Hematopoietic multipotent progenitor cell treated with erythropoietin and hydrocortisone succinate and interleukin-3 and kit ligand, for 15 days (in vitro differentiated cells): Measurements from ENCODE around the gene PURB.
"Not testable (repeated sequence)": the region's sequence is repeated elsewhere in the genome, so short reads cannot be mapped to it uniquely, and the experiment has no call there.

ENCODE experiments used
- DNase-seq: peaks from one replicate; pipeline ENCODE4 v3.0.0-alpha.2; 2015; ENCODE audit warnings: low spot score

The PURB gene

DNA sequence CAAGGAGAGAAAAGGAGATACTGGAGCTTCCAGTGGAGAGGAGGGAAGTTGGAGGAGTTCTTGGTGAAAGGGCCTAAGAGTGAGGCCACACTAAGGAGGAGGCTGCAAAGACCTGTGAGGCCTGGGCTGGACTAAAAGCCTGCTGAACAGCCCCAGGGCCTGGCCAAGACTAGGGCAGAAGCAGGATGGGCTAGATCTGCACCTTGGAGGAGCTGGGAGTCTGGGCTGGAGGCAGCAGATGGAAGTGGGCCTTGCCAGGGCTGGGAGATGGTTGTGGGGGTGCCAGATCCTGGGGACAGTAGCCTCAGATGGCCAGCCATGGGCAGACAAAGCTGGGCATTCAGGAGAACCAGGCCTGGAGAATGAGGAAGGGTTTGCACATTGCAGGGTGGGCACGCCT, 6.5 kb upstream of the PURB start:
- DNase-seq, result no peak

DNA sequence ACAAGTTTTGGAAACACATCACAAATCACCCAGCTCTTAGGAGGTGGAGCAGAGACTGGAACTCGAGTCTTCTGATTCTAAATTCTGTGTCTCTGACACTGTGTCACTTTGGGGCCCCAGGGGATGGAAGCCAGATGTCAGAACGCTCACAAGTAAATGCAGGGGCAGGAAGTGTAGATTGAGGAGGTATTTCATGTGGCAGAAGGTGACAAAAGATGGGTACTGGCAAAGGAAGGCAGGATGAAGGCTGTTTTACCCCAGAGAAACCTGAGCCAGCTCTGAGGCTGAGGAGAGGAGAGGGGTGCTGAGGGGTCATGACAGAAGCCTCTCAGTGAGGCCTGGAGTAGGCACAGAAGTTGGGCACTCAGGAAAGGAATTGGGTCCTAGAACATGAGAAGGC, 6.0 kb upstream of the PURB start:
- no peak for DNase-seq

DNA sequence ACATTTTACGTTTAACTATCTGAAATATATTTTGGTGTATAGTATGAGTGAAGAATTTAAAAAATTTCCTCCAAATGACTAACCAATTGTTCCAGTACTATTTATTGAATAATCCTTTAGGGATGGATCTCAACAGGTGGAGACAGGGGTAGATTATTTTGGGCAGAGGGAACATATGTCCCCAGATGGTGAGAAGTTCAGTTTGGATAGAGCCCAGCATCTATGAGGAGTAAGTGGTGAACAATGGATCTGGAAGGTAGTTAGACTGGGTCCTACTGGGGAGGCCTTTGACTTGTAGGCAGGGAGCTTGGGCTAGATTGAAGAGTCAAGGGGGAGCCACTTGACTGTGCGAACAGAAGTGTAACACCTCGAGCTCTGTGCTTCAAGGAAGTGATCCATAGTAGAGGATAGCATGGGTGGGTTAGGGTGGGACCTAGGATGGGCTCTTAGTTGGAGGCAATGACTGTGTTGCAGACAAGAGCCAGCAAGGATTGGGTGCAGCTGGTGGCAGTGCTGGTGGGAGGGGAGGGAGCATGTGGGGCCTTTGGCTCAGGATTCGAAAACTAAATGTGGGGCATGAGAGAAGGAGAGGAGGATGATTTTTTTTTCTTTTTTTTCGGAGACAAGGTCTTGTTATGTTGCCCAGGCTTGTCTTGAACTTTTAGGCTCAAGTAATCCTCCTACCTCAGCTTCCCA, 3.9 kb upstream of the PURB start:
- DNase-seq, result no peak

DNA sequence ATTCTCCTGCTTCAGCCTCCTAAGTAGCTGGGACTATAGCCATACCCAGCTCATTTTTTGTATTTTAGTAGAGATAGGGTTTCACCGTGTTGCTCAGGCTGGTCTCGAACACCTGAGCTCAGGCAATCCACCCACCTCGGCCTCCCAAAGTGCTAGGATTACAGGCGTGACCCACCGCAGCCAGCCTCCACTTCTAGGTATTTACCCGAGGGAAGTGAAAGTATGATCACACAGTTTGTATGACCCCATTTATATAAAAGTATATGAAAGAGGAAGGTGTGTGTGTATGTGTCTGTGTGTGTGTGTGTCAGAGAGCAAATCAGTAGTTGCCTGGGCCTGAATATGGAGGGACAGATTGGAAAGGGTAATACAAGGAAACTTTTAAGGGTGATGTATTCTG, 2.0 kb upstream of the PURB start:
- no peak for DNase-seq

DNA sequence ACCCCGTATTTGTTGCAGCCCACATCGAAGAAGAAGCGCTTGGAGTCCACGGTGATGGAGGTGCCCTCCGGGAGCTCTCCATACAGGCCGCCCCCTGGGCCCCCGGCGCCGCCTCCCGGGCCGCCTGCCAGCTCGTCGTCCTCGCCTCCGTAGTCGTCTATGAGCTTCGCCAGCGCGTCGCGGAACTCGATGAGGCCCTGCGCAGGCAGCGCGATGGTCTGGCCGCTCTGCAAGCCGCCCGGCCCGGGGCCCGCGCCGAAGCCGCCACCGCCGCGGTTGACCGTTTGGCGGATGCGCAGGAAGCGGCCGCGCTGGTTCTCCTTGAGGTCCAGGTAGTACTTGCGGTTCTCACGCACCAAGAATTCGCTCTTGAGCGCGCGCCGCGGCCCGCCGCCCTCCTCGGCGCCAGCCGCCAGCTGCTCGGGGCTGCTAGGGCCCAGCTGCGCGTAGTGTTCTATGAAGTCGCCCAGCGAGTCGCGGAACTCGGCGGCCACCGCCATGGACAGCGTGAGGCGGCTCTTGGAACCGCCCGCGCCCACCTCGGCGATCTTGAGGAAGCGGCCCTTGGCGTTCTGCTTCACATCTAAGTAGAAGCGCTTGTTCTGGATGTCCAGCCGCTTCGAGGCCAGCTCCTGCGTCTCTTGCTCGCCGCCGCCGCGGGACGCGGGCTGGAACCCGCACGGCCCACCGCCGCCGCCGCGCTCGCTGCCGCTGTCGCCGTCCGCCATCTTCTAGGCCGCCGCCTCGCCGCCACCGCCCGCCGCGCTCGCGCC, 523 bp downstream of the PURB start:
- peak; percentile 69 for DNase-seq

DNA sequence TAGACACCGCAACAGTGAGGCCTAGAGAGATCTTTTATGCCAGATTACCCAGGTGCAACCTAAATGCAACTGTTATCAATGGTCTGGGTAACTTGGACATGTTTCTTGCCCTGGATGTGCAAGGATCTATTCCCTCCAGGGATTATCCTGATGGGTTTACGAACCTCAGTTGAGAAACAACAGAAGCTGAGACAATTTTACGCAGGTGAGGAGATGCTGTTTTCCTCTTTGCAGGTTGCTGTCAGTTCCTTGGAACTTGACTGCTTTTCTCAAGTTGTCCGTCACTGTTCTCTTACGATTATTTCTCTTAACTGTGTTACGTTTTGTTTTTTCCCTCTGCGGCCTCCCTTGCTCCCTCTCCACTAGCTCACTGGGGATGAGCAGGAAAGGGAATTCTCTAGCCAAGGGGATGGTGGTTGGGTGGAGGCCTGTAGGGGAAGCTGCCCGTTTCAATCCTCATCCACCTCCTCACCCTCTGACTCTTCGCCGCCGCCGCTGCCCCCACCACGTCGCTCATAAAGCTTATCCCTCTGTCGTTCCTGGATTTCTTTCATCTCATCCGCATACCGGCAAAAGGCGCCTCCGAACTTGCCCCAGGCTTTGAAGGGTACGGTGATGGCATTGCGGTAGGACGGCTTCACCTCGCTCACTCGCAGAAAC, 1.2 kb downstream of the PURB start:
- no peak for DNase-seq

DNA sequence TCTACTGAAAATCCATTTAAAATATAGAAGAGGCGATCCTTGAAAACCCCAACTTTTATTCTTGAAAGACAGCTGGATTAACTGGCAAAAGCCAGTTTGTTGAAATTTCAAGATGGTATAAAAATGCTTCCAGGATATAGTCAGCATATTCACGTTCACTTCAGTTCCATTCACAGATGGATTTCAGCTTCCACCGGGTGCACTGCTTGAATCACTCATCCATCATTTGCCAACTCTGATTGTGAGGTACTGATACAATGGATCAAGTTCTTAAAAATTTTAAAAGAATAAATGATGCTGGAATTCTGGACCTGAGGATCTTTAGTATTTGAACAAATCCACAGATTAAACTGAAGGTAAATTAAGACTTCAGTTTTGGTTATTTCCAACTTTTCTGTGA, 2.4 kb downstream of the PURB start:
- DNase-seq, result no peak

DNA sequence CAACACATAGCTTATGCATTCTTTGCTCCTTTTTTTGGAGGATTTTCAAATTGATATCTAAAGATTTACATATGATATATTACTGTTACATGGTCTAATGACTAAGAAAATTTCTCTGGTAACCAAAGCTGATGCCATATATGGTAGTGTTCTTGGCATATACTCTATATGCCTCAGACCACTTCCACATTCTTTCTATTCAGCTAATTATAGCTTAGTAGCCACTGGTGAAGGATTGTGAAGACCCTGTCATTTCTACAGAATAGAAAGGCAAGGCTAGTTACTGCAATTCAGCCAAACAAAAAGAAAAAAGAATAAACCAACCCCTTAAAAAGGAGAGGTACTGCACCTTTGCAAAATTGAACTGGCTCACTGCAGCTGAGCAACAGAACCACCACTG, 3.7 kb downstream of the PURB start:
- DNase-seq, result no peak

DNA sequence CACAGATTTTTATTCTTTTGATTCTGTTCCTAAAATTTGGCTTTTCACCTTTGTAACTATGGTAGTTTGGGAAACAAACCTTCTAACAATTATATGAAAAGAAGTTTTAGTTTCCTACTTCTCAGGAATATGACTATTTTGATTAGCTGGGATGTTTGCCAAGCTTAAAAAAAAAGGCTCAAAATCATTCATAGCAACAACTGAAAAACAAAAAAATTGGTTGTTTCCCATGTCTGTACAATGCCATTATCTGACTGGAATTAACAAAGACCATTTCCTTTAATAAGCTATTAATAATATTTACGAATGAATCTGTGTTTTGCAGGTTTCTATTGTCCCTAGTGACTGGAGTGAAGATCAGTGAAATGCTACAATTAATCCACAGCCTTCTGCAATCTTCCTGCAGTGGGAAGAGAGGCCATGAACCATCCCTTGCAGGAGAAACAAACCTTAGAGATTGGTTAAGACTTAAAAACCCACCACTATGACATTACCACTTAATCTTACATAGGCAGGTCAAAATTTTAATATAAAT, 4.2 kb downstream of the PURB start:
- DNase-seq, result no peak

DNA sequence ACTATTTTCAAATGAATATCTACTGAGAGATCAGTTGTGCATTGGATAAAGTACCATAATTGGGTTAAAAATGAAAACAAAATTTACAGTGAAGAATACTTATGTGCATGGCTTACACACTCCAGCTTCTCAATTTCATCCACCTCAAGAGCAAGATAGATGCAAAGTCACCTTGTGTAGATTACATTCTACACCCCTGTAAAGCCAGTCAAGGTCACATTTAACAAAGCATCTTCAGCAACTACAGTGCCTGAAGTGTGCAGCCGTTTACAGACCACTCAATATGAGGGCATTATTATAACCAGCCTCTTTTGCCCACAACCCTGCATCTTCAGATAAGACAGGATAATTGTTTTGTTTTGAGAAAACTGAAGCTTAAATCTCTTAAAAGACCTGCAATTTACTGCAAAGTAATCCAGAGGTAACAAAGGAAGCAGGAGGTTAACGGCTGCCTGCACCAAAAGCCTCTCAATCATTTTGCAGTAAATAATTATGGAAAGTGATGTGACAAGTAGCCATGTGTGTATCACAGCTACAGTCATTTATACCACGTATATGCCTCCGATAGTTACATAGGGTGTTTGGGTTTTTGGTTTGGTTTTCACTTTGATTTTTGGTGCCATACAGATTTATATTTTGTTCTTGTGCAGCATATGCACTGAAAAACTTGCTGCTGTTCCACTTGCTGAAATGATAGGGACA, 4.9 kb downstream of the PURB start:
- DNase-seq, result no peak

DNA sequence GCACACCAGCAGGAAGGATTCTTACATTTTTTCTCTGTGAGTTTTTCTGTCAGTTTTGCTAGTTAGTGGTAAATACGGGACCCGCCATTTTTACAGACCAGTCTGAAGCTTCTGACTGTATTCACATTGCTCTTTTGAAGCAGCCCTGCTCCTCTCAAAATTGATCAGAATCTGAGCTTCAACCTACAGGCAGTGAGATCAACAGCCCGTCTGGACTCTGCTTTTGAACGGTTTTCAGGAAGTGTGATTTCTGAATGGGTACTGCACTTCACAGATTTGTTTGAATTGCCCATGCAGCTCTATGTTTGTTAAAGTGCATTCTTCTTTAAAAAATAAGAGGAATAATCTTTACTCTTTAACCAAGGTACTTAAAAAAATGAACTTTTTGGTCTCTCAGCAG, 8.9 kb downstream of the PURB start:
- DNase-seq, result no peak

DNA sequence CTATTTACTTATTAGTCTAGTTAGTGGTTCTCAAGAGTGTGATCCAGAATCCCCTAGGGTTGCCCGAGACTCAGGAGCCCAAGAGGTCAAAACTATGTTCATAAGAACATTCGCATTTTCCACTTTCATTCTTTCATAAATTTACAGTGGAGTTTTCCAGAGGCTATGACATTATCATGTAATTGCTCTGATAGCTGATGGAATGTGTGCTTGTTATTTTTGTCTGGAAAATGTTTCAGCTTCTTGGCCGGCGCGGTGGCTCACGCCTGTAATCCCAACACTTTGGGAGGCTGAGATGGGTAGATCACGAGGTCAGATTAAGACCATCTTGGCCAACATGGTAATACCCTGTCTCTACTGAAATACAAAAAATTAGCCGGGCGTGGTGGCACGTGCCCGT, 10.1 kb downstream of the PURB start:
- no peak for DNase-seq

DNA sequence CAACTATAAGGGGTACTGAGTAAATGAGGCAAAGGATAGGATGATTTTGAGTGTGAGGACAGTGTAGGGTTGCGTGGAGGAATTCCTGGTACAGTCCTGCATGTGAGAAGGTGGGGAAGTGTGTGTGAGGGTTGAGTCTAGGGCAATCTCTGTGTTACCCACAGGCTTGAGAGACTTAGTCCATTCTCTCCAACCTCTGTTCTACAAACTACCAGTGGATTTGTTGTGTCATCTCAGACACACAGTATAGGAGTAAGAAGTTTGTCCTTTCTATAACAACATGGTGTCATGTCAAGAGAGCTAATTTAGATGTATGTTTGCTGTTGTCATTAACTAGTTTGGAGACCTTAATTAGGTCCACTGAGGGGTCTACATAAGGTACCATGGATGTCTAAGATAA, 12.5 kb downstream of the PURB start:
- no peak for DNase-seq

DNA sequence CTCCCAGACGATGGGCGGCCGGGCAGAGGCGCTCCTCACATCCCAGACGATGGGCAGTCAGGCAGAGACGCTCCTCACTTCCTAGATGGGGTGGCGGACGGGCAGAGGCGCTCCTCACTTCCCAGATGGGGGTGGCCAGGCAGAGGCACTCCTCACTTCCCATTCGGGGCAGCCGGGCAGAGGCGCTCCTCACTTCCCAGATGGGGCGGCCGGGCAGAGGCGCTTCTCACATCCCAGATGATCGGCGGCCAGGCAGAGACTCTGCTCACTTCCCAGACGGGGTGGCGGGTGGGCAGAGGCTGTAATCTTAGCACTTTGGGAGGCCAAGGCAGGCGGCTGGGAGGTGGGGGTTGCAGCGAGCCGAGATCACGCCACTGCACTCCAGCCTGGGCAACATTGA, 13.4 kb downstream of the PURB start:
- not testable (repeated sequence) for DNase-seq

DNA sequence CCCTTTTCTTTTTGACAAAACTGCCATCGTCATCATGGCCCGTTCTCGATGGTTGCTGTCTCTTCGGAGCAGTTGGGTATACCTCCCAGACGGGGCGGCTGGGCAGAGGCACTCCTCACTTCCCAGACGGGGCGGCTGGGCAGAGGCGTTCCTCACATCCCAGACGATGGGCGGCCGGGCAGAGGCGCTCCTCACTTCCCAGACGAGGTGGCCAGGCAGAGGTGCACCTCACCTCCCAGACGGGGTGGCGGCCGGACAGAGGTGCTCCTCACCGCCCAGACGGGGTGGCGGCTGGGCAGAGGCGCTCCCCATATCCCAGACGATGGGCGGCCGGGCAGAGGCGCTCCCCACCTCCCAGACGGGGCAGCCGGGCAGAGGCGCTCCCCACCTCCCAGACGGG, 14.6 kb downstream of the PURB start:
- DNase-seq, result not testable (repeated sequence)

DNA sequence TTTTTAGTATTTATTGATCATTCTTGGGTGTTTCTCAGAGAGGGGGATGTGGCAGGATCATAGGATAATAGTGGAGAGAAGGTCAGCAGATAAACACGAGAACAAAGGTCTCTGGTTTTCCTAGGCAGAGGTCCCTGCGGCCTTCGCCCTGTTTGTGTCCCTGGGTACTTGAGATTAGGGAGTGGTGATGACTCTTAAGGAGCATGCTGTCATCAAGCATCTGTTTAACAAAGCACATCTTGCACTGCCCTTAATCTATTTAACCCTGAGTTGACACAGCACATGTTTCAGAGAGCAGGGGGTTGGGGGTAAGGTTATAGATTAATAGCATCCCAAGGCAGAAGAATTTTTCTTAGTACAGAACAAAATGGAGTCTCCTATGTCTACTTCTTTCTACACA, 15.0 kb downstream of the PURB start:
- not testable (repeated sequence) for DNase-seq

DNA sequence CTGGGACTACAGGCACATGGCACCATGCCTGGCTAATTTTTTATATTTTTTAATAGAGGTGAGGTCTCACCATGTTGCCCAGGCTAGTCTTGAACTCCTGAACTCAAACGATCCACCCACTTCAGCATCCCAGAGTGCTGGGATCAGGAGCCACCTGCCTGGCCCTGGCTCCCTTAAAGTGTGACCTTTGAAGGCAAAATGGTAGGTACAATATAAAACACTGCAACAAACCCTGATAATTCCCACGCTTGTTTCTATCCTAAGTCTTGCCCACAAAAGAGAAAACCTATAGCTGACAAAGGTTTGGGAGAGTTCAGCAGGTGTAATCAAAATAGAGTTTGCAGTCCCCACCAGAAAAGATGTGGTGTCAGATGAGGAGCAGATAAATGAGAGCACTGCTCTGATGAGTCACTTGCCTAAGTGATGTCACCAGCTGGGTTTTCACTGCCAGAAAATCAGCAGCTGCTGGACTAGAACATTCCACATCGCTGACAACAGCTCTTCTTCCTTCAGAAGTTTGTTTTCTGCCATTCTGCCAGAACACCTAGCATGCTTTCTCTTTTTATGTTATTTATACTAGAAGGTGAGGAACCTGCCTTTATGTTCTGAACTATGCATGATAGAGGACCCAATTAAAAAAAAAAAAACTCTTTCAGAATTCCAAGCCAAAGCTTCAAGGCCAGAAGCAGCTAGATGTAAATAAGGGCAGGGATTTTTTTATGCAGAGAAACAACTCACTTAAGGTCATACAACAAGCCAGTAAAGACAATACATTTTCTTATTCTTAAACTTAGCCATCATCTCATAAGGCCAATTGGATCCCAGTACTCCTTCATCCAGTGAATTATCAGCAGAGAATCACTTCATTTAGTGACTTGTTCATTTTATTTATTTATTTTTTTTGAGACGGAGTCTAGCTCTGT, 18.0 kb downstream of the PURB start:
- DNase-seq, result peak; percentile 46

DNA sequence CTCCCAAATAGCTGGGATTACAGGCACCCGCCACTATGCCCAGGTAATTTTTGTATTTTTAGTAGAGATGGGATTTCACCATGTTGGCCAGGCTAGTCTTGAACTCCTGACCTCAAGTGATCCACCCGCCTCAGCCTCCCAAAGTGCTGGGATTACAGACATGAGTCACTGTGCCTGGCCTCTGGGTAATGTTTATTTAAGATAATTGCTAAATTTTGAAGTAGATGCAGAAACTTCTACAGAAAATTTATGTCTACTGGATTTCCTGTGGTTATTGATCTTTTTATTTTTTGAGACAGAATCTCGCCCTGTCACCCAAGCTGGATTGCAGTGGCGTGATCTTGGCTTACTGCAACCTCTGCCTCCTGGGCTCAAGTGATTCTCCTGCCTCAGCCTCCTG, 23.4 kb downstream of the PURB start:
- DNase-seq, result not testable (repeated sequence)

DNA sequence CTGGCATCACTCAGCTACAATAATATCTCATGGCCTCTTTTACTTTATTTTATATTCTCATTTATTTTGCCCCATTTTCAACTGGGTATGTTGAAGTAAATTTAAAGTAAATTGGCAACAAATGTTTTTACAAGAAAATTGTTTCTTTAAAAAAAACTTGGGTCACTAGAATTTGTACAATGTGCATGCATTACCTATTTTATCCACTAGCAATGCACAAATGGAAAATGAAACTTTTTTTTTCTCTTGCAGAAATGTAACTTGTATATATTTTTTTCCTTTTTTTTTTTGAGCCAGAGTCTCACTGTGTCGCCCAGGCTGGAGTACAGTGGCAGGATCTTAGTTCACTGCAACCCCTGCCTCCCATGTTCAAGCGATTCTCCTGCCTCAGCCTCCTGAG, 27.2 kb downstream of the PURB start:
- no peak for DNase-seq

DNA sequence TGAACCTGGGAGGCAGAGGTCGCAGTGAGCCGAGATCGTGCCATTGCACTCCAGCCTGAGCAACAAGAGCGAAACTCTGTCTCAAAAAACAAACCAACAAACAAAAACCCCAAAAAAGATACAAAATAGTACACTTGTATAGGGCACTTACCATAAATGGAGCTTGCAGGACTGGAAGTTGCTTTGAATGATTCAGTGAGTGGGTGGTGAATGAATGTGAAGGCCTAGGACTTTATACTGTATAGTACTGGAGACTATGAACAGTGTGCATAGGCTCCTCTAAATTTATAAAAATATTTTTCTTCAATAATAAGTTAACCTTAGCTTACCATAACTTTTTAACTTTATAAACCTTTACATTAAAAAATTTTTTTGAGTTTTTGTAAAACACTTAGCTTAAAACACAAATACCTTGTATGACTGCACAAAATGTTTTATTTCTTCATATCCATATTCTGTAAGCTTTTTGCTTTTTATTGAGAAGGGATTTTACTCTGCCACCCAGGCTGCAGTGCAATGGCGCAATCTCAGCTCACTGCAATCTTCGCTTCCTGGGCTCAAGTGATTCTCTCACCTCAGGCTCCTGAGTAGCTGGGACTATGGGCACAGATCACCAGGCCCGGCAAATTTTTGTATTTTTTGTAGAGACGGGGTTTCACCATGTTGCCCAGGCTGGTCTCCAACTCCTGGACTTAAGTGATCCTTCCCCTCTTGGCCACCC, 30.5 kb downstream of the PURB start:
- DNase-seq, result no peak

DNA sequence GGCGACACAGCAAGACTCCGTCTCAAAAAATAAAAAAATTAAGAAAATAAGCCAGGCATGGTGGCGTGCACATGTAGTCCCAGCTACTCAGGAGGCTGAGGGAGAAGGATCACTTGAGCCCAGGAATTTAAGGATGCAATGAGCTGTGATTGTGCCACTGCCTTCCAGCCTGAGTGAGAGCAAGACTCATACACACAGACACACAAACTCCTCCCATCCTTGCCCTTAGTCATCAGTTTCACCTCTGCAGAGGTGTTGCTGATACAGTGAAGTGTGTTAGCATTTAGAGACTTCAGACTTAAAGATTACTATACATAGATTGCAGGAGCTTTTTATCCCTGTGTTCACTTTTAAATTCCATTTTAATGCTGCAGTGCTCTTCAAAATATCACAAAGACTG, 31.9 kb downstream of the PURB start:
- DNase-seq, result no peak
